22Rv1 (cell line): ENCODE results near the gene ARSG.

Experiments used
- H3K27ac ChIP-seq: fragments of 450-650 bp; 2 replicates; pipeline ENCODE4 v1.5.1; 2017
- CTCF ChIP-seq: fragments of 450-650 bp; IDR thresholded peaks from 2 replicates; pipeline ENCODE4 v1.5.1; 2017; ENCODE audit warnings: mild to moderate bottlenecking
- ZFX ChIP-seq: fragments of 450-650 bp; IDR thresholded peaks from 2 replicates; pipeline ENCODE4 v1.6.1; 2017; ENCODE audit warnings: antibody characterized with exemption, borderline replicate concordance

ARSG gene

GRCh38 chr17:68433911-68434508 lies 142.7 kb downstream of the ARSG start:
- no peak for TF ChIP-seq CTCF
- TF ChIP-seq ZFX: no peak
- no peak overlapping the region for H3K27ac ChIP-seq

- TF ChIP-seq CTCF (no peak), ZFX (no peak)
- H3K27ac ChIP-seq: no peak overlapping the region
Observed at GRCh38 chr17:68435361-68435760, 144.1 kb downstream of the ARSG start.

GRCh38 chr17:68435876-68436842 lies 144.9 kb downstream of the ARSG start:
- no peak overlapping the region for H3K27ac ChIP-seq
- TF ChIP-seq CTCF (peak; percentile 91), ZFX (no peak)

GRCh38 chr17:68437979-68438822 lies 146.9 kb downstream of the ARSG start:
- no peak overlapping the region for H3K27ac ChIP-seq
- TF ChIP-seq CTCF (no peak), ZFX (no peak)

GRCh38 chr17:68439656-68440290 lies 148.5 kb downstream of the ARSG start:
- TF ChIP-seq ZFX (no peak), CTCF (no peak)
- no peak overlapping the region for H3K27ac ChIP-seq

GRCh38 chr17:68440526-68440925 lies 149.2 kb downstream of the ARSG start:
- TF ChIP-seq CTCF (no peak), ZFX (no peak)
- H3K27ac ChIP-seq: no peak overlapping the region
